ENCODE results near the gene PTPRN2.

The PTPRN2 gene

GRCh38 chr7:157634401-157635147 lies 953.0 kb downstream of the PTPRN2 start:
- no peaks in the 10 kb centered on the region for H3K4me1 ChIP-seq (ENCODE audit: control insufficient read depth in 2 of 2, insufficient read depth in 2 of 2, low read length in 2 of 2)
- no peaks in the 10 kb centered on the region for H3K36me3 ChIP-seq (ENCODE audit: control insufficient read depth in 2 of 2, insufficient read depth in 2 of 2, low read length in 2 of 2)
- no peak overlapping the region for H3K9ac ChIP-seq (ENCODE audit: low read depth in 1 of 2, low read length in 2 of 2)
- no peak overlapping the region for H3K27ac ChIP-seq (ENCODE audit: low read depth in 2 of 2, low read length in 2 of 2)
- no peak overlapping the region for H3K4me3 ChIP-seq (ENCODE audit: low read length in 2 of 2)
- H3K9me3 ChIP-seq (ENCODE audit: control insufficient read depth in 2 of 2, low read length in 2 of 2) = no peaks in the 10 kb centered on the region
- H3K27me3 ChIP-seq (ENCODE audit: control insufficient read depth in 2 of 2, insufficient read depth in 2 of 2, low read length in 2 of 2) = peaks cover 0 to 3% of the 10 kb centered on the region in 2 donors

DNA sequence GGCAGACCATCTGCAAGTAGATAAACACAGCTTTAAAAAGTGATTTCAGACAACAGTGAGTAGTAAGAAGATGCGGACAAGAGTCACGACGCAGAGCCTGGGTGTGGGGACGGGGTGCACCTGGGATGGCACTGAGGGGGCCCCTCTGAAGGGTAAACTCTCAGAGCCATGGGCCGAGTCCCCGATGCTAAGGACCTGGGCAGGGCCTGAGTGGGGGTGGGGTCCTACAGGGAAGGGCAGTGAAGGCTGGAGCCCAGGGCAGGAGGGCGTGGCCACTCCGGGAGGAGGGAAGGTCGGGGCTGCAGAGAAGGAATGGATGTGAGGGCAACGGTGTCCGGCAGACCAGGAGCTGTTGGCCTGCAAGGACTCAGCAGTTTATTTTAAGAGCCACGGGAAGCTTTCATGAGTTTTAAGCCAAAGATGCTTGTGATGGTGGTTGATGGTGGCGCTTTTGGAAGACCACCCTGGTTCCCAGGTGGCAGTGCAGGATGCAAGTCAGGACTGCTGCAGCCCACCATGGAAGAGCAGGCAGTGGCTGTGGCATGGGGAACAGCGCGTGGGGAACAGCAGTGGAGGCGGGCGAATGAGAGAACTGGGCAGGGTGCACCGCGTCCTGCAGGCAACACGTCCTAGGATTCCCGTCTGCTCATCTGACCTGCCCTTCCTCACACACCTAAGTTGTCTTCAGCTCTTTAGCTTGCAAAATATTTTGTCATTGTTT lies 954.0 kb downstream of the PTPRN2 start:
- Histone ChIP-seq H3K36me3 (ENCODE audit: control insufficient read depth in 2 of 2, insufficient read depth in 2 of 2, low read length in 2 of 2) (no peaks in the 10 kb centered on the region), H3K4me3 (ENCODE audit: low read length in 2 of 2) (no peak overlapping the region), H3K4me1 (ENCODE audit: control insufficient read depth in 2 of 2, insufficient read depth in 2 of 2, low read length in 2 of 2) (no peaks in the 10 kb centered on the region), H3K27ac (ENCODE audit: low read depth in 2 of 2, low read length in 2 of 2) (no peak overlapping the region), H3K9me3 (ENCODE audit: control insufficient read depth in 2 of 2, low read length in 2 of 2) (no peaks in the 10 kb centered on the region), H3K9ac (ENCODE audit: low read depth in 1 of 2, low read length in 2 of 2) (no peak overlapping the region), H3K27me3 (ENCODE audit: control insufficient read depth in 2 of 2, insufficient read depth in 2 of 2, low read length in 2 of 2) (peaks cover 0 to 3% of the 10 kb centered on the region in 2 donors)

GRCh38 chr7:157630301-157630853 lies 957.2 kb downstream of the PTPRN2 start:
- Histone ChIP-seq H3K27ac (ENCODE audit: low read depth in 2 of 2, low read length in 2 of 2) (no peak overlapping the region), H3K27me3 (ENCODE audit: control insufficient read depth in 2 of 2, insufficient read depth in 2 of 2, low read length in 2 of 2) (peaks cover 0 to 3% of the 10 kb centered on the region in 2 donors), H3K4me1 (ENCODE audit: control insufficient read depth in 2 of 2, insufficient read depth in 2 of 2, low read length in 2 of 2) (no peaks in the 10 kb centered on the region), H3K9ac (ENCODE audit: low read depth in 1 of 2, low read length in 2 of 2) (no peak overlapping the region), H3K9me3 (ENCODE audit: control insufficient read depth in 2 of 2, low read length in 2 of 2) (no peaks in the 10 kb centered on the region), H3K4me3 (ENCODE audit: low read length in 2 of 2) (no peak overlapping the region), H3K36me3 (ENCODE audit: control insufficient read depth in 2 of 2, insufficient read depth in 2 of 2, low read length in 2 of 2) (no peaks in the 10 kb centered on the region)

GRCh38 chr7:157628456-157628855 lies 959.2 kb downstream of the PTPRN2 start:
- no peaks in the 10 kb centered on the region for H3K36me3 ChIP-seq (ENCODE audit: control insufficient read depth in 2 of 2, insufficient read depth in 2 of 2, low read length in 2 of 2)
- no peak overlapping the region for H3K9ac ChIP-seq (ENCODE audit: low read depth in 1 of 2, low read length in 2 of 2)
- no peaks in the 10 kb centered on the region for H3K27me3 ChIP-seq (ENCODE audit: control insufficient read depth in 2 of 2, insufficient read depth in 2 of 2, low read length in 2 of 2)
- no peak overlapping the region for H3K27ac ChIP-seq (ENCODE audit: low read depth in 2 of 2, low read length in 2 of 2)
- no peaks in the 10 kb centered on the region for H3K9me3 ChIP-seq (ENCODE audit: control insufficient read depth in 2 of 2, low read length in 2 of 2)
- no peaks in the 10 kb centered on the region for H3K4me1 ChIP-seq (ENCODE audit: control insufficient read depth in 2 of 2, insufficient read depth in 2 of 2, low read length in 2 of 2)
- no peak overlapping the region for H3K4me3 ChIP-seq (ENCODE audit: low read length in 2 of 2)

DNA sequence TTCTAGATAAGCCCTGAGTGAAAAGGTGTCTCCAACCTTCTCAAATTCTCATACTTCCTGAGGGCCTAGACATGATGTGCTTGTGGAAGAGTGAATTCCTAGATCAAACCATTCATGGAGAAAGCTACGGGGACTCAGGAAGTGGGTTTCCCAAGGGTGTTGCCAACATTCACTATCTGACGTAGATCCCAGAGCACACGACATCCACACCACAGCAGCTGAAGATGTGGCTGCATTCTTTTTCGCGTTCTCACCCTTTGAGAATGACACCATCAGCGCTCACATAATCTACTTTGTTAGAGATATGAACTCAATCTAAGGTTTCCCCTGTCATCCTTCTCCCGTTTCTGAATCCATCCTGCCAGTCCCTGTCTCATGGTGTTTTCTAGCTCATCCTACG lies 960.0 kb downstream of the PTPRN2 start:
- H3K9ac ChIP-seq (ENCODE audit: low read depth in 1 of 2, low read length in 2 of 2) = no peak overlapping the region
- no peaks in the 10 kb centered on the region for H3K4me1 ChIP-seq (ENCODE audit: control insufficient read depth in 2 of 2, insufficient read depth in 2 of 2, low read length in 2 of 2)
- H3K9me3 ChIP-seq (ENCODE audit: control insufficient read depth in 2 of 2, low read length in 2 of 2) = no peaks in the 10 kb centered on the region
- no peaks in the 10 kb centered on the region for H3K27me3 ChIP-seq (ENCODE audit: control insufficient read depth in 2 of 2, insufficient read depth in 2 of 2, low read length in 2 of 2)
- H3K4me3 ChIP-seq (ENCODE audit: low read length in 2 of 2) = no peak overlapping the region
- no peaks in the 10 kb centered on the region for H3K36me3 ChIP-seq (ENCODE audit: control insufficient read depth in 2 of 2, insufficient read depth in 2 of 2, low read length in 2 of 2)
- no peak overlapping the region for H3K27ac ChIP-seq (ENCODE audit: low read depth in 2 of 2, low read length in 2 of 2)

DNA sequence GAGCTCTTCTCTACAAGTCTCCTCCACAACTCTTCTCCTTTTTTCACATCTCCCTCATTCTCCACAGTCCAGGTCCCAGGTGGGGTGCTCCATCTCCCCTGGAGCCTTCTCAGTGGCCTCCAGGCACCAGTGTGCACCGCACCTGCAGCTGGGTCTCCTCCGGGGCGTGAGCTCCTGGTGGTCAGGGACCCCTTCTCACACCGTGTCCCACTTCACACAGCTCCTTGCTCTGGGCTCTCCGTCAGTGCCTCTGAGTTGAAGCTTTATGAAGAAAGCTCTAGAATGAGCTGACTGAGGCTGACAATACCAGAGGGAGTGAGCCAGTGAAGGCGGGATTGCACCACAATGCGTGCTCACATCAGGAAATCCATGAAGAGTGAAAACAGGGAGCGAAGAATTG lies 960.6 kb downstream of the PTPRN2 start:
- Histone ChIP-seq H3K4me1 (ENCODE audit: control insufficient read depth in 2 of 2, insufficient read depth in 2 of 2, low read length in 2 of 2) (no peaks in the 10 kb centered on the region), H3K36me3 (ENCODE audit: control insufficient read depth in 2 of 2, insufficient read depth in 2 of 2, low read length in 2 of 2) (no peaks in the 10 kb centered on the region), H3K9me3 (ENCODE audit: control insufficient read depth in 2 of 2, low read length in 2 of 2) (no peaks in the 10 kb centered on the region), H3K4me3 (ENCODE audit: low read length in 2 of 2) (no peak overlapping the region), H3K27me3 (ENCODE audit: control insufficient read depth in 2 of 2, insufficient read depth in 2 of 2, low read length in 2 of 2) (no peaks in the 10 kb centered on the region), H3K27ac (ENCODE audit: low read depth in 2 of 2, low read length in 2 of 2) (no peak overlapping the region), H3K9ac (ENCODE audit: low read depth in 1 of 2, low read length in 2 of 2) (no peak overlapping the region)

DNA sequence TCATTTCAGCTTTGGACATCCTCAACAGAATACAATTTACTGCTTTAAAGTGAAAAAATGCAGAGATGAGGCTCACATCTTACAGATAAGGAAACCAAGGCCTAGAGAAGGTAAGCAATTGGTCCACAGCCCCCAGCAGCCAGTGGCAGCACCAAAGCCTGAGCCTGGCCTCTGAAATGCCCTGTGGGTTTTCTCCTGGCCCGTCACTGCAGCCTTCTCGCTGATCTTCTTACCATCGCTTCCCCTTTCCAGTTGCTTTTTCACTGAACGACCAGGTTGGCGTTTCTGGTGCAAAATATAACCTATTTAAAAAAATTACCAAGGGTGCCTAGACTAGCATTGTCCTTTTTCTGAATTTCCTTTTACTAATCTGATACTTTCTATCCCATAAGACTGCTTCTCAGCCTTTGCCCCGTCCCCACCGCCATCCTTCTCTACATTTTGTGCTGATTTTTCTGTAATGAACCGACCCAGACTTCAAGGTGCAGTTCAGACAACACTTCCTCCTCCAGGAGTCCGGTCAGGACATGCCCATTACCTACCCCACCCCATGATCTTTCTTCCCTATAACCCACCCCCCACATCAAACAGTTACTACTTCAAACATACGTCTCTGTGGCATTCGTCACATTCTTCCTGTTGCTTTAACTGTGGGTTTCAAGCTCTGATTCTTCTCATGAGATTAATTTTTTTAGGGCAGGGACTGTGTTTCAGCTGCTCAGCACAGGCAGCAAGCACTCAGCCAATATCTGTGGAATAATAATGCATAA lies 961.5 kb downstream of the PTPRN2 start:
- no peaks in the 10 kb centered on the region for H3K27me3 ChIP-seq (ENCODE audit: control insufficient read depth in 2 of 2, insufficient read depth in 2 of 2, low read length in 2 of 2)
- no peak overlapping the region for H3K9ac ChIP-seq (ENCODE audit: low read depth in 1 of 2, low read length in 2 of 2)
- H3K36me3 ChIP-seq (ENCODE audit: control insufficient read depth in 2 of 2, insufficient read depth in 2 of 2, low read length in 2 of 2) = no peaks in the 10 kb centered on the region
- H3K27ac ChIP-seq (ENCODE audit: low read depth in 2 of 2, low read length in 2 of 2) = no peak overlapping the region
- H3K9me3 ChIP-seq (ENCODE audit: control insufficient read depth in 2 of 2, low read length in 2 of 2) = no peaks in the 10 kb centered on the region
- no peak overlapping the region for H3K4me3 ChIP-seq (ENCODE audit: low read length in 2 of 2)
- H3K4me1 ChIP-seq (ENCODE audit: control insufficient read depth in 2 of 2, insufficient read depth in 2 of 2, low read length in 2 of 2) = no peaks in the 10 kb centered on the region

- no peaks in the 10 kb centered on the region for H3K36me3 ChIP-seq (ENCODE audit: control insufficient read depth in 2 of 2, insufficient read depth in 2 of 2, low read length in 2 of 2)
Observed at GRCh38 chr7:157623556-157623955, 964.1 kb downstream of the PTPRN2 start.

DNA sequence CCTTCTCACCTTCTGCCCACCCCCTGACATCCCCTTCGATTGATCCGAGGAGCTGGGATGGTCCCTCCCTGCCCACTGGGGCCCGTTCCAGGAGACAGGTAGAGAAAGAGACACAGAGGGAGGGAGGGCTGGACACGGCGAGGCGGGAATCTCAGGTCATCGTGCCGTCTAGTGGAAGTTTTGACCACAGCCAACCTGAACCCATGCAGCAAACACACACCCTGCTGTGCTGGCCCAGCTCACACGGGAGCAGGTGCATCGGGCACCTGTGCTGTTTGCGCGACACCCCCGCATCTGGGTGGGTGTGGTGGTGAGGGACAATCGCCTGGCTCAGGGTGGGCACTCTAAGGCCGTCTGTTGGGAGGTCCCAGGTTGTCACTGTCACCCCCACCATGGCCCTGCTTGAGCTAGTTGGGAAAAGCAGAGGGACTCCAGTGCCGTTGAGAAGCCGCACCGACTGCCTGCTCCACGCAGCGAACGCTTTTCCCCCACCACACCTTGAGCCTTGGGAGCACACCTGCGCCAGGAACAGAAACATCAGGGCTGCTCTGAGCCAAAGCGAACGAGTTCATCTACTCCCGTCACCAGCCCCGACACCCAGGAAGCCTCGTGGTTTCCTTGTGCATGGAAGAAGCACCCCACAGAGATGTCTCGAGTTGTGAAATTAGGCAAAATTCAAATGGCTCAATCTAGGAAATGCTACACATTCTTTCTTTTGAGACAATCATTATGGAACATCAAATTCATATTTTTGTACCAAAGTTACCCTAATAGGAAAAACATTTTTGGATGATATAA lies 965.0 kb downstream of the PTPRN2 start:
- no peaks in the 10 kb centered on the region for H3K9me3 ChIP-seq (ENCODE audit: control insufficient read depth in 2 of 2, low read length in 2 of 2)
- no peak overlapping the region for H3K9ac ChIP-seq (ENCODE audit: low read depth in 1 of 2, low read length in 2 of 2)
- H3K4me1 ChIP-seq (ENCODE audit: control insufficient read depth in 2 of 2, insufficient read depth in 2 of 2, low read length in 2 of 2) = no peaks in the 10 kb centered on the region
- H3K4me3 ChIP-seq (ENCODE audit: low read length in 2 of 2) = no peak overlapping the region
- no peaks in the 10 kb centered on the region for H3K27me3 ChIP-seq (ENCODE audit: control insufficient read depth in 2 of 2, insufficient read depth in 2 of 2, low read length in 2 of 2)
- no peaks in the 10 kb centered on the region for H3K36me3 ChIP-seq (ENCODE audit: control insufficient read depth in 2 of 2, insufficient read depth in 2 of 2, low read length in 2 of 2)
- H3K27ac ChIP-seq (ENCODE audit: low read depth in 2 of 2, low read length in 2 of 2) = no peak overlapping the region

More at GRCh38 chr7:157623556-157623955, 964.1 kb downstream of the PTPRN2 start:
- no peaks in the 10 kb centered on the region for H3K27me3 ChIP-seq (ENCODE audit: control insufficient read depth in 2 of 2, insufficient read depth in 2 of 2, low read length in 2 of 2)
- no peaks in the 10 kb centered on the region for H3K9me3 ChIP-seq (ENCODE audit: control insufficient read depth in 2 of 2, low read length in 2 of 2)
- H3K27ac ChIP-seq (ENCODE audit: low read depth in 2 of 2, low read length in 2 of 2) = no peak overlapping the region
- no peak overlapping the region for H3K4me3 ChIP-seq (ENCODE audit: low read length in 2 of 2)
- H3K9ac ChIP-seq (ENCODE audit: low read depth in 1 of 2, low read length in 2 of 2) = no peak overlapping the region
- H3K4me1 ChIP-seq (ENCODE audit: control insufficient read depth in 2 of 2, insufficient read depth in 2 of 2, low read length in 2 of 2) = no peaks in the 10 kb centered on the region
